K562 (cell line): Measurements from ENCODE around the gene MAD1L1. TPM values are rescaled to one million over a fixed set of nuclear protein-coding genes. Genes with fewer than 3 reads are reported as not detected.
A peak's percentile ranks its signal among the peaks of the same experiment; 100 is the strongest.

ENCODE experiments used
- MEF2D ChIP-seq: conservative IDR thresholded peaks from 2 replicates; pipeline ENCODE4 v1.6.1; 2016; ENCODE audit warnings: low read depth, missing genetic modification characterization, missing compliant biosample characterization
- SIN3B ChIP-seq: fragments of 450-650 bp; IDR thresholded peaks from 2 replicates; pipeline ENCODE4 v1.6.1; 2017; ENCODE audit warnings: low read depth, mild to moderate bottlenecking, moderate library complexity
- SOX6 ChIP-seq: fragments of 450-650 bp; IDR thresholded peaks from 2 replicates; pipeline ENCODE4 v1.6.1; 2014; ENCODE audit warnings: mild to moderate bottlenecking
- SRSF7 ChIP-seq: fragments of 200-400 bp; formaldehyde crosslinking; optimal IDR thresholded peaks from 2 replicates; pipeline ENCODE3; 2017; ENCODE audit warnings: mild to moderate bottlenecking, low read depth, low read length
- TAL1 ChIP-seq: fragments of 450-650 bp; IDR thresholded peaks from 2 replicates; pipeline ENCODE4 v1.6.1; 2016; ENCODE audit warnings: mild to moderate bottlenecking
- polyA plus RNA-seq, 8 experiments: library from polyadenylated mRNA; depleted of rRNA in 4 of 8; stranded (reverse) in 5 of 8; unstranded in 3 of 8; fragments of >200 nt; fragmentation: Nextera tagmentation in 2 of 8; fragmentation: Illumina TruSeq in 1 of 8; extraction: Ambion mirVana in 2 of 8; extraction: Trizol in 1 of 8; gene quantifications; 2 replicates each; pipeline versions ENCODE4 v1.2.1 to v1.2.3, GENCODE V29; 2011 to 2014; ENCODE audit warnings: inconsistent platforms in 1 of 8, missing spikeins in 1 of 8
- total RNA-seq, 7 experiments: library from RNA; depleted of rRNA in 6 of 7; stranded (reverse); fragments of >200 nt in 6 of 7; fragmentation: Illumina TruSeq in 2 of 7; extraction: Trizol in 2 of 7; gene quantifications; 2 replicates each; pipeline versions ENCODE4 v1.2.1 to v1.2.3, GENCODE V29; 2011 to 2021; ENCODE audit warnings: low replicate concordance in 1 of 7
- TF ChIP-seq, protein P1 (sequence below): sonication (generic); formaldehyde crosslinking; IDR thresholded peaks from 2 replicates; pipeline ENCODE4 v1.8.1; 2023; ENCODE audit warnings: missing genetic modification reagents, mild to moderate bottlenecking, borderline replicate concordance

MAD1L1 gene
- total and polyA plus RNA-seq, 9 of the 15 experiments (the other 6 are each of a cell fraction or from before 2014, with no cell fraction given) = 1.7 to 89.7 (median 18.0) TPM

DNA sequence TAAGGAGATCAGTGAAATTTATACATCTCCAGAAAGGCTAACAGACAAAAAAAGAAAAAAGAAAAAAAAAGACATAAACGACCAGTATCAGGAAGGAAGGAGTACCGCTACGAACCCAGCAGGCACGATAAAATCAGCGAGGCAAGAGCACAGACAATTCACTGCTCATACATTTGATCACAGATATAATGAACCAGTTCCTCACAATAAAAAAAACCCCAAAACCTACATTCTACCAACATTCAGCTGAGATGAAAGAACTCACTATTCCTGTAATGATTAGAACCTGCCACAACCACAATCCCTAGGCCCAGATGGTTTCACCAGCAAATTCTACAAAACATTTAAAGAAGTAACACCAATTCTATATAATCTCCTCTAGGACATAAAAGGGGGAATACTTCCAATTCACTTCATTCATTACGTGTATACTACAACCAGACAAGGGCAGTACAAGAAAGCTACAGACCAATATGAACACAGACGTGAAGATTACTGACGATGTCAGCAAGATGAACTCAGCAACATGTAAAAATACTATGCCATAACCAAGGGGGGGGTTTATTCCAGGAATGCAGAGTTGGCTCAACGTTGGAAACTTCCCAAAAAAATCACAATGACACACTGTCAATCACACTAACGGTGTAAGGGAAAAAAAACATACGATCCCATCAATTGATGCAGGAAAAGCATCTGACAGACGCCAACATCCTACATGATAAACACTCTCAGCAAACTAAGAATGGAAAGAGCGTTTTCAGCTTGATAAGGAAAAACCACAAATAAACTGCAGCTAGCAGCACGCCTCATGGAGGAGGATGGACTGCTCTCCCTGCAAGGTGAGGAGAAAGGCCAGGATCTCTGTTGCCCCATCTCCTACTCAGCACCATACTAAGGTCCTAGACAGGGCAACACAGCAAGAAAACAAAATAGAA is 306.5 kb downstream of the MAD1L1 start (continued):
- peak; percentile 20; the same call in 1 of the 2 replicates for TF ChIP-seq TAL1
- no peak for TF ChIP-seq SIN3B
- TF ChIP-seq MEF2D (tag) = no peak
- TF ChIP-seq SRSF7 = no peak
- TF ChIP-seq SOX6 = peak; percentile 26; the same call in 1 of the 2 replicates
- TF ChIP-seq, protein P1, sequence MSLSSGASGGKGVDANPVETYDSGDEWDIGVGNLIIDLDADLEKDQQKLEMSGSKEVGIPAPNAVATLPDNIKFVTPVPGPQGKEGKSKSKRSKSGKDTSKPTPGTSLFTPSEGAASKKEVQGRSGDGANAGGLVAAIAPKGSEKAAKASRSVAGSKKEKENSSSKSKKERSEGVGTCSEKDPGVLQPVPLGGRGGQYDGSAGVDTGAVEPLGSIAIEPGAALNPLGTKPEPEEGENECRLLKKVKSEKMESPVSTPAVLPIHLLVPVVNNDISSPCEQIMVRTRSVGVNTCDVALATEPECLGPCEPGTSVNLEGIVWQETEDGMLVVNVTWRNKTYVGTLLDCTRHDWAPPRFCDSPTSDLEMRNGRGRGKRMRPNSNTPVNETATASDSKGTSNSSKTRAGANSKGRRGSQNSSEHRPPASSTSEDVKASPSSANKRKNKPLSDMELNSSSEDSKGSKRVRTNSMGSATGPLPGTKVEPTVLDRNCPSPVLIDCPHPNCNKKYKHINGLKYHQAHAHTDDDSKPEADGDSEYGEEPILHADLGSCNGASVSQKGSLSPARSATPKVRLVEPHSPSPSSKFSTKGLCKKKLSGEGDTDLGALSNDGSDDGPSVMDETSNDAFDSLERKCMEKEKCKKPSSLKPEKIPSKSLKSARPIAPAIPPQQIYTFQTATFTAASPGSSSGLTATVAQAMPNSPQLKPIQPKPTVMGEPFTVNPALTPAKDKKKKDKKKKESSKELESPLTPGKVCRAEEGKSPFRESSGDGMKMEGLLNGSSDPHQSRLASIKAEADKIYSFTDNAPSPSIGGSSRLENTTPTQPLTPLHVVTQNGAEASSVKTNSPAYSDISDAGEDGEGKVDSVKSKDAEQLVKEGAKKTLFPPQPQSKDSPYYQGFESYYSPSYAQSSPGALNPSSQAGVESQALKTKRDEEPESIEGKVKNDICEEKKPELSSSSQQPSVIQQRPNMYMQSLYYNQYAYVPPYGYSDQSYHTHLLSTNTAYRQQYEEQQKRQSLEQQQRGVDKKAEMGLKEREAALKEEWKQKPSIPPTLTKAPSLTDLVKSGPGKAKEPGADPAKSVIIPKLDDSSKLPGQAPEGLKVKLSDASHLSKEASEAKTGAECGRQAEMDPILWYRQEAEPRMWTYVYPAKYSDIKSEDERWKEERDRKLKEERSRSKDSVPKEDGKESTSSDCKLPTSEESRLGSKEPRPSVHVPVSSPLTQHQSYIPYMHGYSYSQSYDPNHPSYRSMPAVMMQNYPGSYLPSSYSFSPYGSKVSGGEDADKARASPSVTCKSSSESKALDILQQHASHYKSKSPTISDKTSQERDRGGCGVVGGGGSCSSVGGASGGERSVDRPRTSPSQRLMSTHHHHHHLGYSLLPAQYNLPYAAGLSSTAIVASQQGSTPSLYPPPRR (CRISPR knock-in tag) = no peak
